ENCODE data around the gene LRRN4.

Gene LRRN4

DNA sequence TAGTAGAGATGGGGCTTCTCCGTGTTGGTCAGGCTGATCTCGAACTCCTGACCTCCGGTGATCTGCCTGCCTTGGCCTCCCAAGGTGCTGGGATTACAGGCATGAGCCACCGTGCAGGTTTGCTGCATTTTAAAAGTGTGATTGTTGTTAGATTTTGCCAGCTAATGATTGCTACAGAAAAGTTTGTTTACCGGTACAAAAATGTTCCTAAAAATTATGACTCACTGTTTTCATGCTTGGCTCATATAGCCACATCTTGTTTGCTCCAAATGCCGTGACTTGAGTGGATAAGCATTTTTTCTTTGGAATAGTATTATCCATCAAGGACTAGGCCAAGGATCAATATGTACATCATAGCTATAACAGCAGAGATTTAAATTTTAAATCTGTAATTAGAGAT is 24.3 kb downstream of the LRRN4 start:
- DNase-seq, result no peak

DNA sequence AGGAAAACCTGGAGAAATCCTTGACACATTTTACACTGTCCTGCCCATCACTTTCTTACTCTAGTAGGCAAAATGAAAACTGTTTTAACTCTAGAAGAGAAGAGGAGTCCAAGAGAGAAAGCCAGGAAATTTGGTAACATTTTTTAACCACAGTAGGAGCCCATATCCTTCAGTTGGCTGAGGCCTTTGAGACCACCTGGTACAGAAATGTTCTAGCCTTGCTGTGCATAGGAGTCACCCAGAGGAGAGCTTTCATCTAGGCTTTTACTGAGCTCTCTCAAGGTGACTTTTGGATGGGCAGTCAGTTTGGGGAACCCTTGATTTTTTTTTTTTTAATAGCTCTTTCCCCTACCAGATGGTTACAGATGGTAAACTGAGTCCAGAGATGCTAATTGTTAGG is 25.0 kb downstream of the LRRN4 start:
- DNase-seq, result no peak

DNA sequence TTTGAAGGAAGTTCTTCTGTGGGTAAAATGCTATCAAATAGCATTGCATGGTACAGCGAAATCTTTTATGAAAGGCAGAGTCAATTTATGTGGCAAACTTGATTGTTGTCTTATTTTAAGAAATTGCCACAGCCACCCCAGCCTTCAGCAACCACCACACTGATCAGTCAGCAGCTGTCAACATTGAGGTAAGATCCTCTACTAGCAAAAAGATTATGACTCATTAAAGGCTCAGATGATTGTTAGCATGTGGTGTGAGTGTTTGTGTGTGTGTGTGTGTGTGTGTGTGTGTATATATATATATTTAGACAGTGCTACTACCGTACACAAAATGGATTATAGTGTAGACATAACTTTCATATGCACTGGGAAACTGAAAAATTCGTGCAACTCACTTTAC is 27.8 kb downstream of the LRRN4 start:
- no peak for DNase-seq

GRCh38 chr20:6024768-6025167 is 29.1 kb downstream of the LRRN4 start:
- DNase-seq, result no peak

GRCh38 chr20:6017880-6018279 is 36.0 kb downstream of the LRRN4 start:
- no peak for DNase-seq

DNA sequence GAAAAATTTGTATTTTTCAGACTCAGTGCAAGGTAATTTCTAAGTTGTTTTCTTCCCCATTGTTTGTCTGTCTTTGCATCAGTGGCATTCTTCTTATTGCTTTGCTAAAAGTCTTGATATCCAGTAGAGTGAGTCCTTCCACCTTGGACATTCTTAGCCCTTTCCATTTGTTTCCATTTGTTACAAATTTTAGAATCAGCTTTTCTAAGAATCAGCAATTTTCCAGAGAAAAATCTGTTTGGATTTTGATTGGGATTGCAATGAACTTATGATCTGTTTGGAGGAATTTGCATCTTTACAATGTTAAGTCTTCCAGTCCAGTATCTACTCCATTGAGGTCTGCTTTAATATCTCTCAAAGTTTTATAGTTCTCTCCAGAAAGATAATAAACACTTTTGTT is 36.4 kb downstream of the LRRN4 start:
- no peak for DNase-seq

DNA sequence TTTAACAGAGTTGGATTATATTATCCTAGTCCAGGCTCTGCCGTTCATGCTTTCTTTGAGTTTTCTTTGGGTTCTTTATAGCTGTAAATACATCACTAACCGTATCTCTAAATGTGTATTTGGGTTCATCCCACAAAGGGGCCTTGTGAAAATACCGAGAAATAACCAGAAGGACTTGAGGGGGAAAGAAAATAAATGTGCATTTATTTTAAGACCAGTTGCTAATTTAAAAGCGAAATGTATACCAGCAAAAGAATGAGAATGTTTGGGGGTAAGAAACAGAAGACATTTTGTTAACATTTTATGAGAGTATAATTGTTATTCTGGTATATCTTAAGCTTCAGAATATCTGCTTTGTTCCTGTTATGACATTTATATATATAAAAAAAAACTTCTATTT is 38.9 kb downstream of the LRRN4 start:
- DNase-seq, result no peak

DNA sequence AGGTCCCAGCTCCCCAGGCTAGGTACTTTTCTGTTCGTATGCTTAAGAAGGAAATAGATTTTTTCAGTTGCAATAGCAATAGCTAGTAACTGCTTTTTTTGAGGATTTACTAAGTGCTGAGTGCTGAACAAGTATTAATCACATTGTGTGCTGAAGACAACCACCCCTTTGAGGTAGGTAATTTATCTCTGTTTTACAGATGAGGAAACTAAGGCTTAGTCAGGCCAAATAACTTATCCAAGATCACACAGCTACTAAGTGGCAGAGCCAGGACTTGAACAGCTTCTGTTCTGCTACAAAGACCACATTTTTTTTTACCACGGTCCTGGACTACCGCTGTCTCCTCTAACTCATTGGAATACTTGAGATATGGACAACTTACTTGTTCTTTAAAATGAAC is 39.8 kb downstream of the LRRN4 start:
- no peak for DNase-seq

DNA sequence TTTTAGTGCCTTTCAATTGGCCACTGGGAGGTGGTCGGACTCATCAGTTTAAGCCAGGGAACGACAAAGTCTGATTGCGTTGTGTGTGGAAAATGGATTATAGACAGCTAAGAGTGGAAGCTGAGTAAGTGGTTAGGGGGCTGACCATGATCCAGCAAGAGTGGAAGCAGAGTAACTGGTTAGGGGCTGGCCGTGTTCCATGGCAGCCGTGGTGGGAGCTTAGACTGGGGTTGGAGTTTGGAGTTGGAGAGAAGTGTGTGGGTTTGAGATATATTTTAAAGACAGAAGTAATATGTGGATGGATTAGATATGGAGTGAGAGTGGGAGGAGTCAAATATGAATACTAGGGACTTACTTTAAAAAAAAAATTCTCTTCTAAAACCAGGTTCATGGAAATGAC is 41.7 kb downstream of the LRRN4 start:
- no peak for DNase-seq

DNA sequence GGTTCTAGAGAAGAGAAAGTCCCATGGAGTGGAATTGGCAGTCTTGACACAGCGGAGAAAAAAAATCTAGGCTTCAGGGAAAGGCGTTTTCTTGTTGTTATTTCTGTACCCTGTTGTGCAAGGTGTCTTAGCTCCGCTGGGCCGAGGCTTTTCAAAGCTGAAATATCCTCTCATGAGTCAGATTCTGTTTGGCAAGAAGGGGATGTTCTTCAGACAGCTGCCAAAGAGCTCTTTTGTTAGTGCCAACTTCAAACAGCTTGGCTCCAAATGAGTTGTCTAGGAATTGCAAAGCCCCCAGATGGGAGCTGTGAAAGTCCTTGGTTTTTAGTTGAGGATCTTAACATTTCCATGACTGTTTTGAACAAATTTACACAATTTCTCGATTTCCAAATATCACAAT is 45.6 kb downstream of the LRRN4 start:
- no peak for DNase-seq

DNA sequence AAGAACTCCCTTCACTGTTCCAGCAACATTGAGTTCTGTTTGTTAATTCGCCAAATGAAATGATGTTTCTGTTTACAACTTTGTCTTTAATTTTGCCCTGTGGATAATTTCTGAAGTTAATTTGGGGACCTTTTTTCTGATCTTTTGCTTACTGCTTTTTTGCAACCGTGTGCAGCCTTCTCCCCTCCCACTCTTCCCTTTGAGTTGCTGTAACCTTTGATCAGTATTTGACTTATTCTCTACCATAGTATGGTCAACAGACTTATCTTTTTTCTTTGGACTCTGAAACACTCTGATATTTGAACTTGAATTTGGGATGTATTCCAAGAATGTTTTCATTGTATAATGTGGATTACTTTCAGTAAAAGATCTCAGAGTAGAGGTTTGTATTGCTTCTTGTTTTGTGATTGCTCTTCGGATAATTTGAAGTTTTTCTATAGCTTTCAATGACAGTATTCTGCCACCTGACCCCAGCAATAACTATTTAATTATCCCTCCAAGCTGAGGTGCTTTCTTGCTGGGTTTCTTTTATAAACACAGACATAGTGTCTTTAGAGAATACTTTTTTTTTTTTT is 46.2 kb downstream of the LRRN4 start:
- DNase-seq, result no peak

DNA sequence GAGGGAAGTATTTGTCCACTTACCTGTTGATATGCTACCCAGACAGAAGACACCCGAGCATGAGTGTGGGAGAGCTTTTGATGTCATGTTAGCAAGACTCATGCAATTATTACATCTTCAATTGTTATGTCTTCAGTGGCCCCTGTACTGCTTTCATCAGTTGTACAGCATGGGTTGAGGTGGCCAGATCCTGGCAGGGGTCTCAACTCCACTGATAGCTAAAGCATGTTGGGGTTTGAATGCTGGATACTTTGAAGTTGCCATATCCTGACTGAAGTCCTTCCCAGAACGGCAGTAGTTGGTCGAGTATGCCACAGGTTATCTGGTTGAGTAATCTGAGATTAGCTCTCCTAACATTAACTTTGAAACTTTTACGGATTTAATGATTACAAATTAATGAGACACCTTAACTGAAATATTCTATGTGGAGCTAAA is 46.7 kb downstream of the LRRN4 start:
- DNase-seq, result no peak

DNA sequence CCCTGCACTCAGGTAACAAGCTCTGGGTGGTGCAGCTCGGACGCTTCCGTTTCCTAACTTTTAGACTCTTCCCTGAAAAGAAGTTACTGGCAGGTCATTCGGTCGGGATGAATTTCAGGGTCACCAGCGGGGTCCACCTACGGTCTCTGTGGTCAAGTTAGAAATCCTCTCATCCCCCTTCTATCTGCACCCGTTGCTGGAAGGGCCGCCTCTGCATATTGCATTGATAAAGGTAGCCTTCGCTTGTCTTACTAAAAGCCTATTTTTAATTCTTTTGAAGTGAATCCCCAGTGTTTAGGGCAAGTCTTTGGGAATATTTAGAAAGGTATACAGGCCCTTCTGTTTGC is 47.3 kb downstream of the LRRN4 start:
- no peak for DNase-seq

- no peak for DNase-seq
These were observed 53.0 kb downstream of the LRRN4 start for GRCh38 chr20:6000871-6001270.

DNA sequence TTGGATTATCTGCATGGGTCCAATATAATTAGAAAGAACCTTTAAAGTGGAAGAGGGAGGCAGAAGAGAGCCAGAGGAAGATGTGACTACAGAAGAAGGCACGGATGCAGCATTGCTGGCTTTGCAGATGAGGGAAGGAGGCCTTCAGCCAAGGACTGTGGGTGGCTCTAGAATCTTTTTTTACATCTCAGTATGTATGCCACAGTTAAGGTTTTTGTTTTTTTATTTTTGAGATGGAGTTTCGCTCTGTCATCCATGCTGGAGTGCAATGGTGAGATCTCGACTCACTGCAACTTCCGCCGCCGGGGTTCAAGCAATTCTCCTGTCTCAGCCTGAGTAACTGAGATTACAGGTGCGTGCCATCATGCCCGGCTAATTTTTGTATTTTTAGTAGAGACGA is 54.1 kb downstream of the LRRN4 start:
- no peak for DNase-seq

- no peak for DNase-seq
These were observed 57.1 kb downstream of the LRRN4 start for GRCh38 chr20:5996765-5997164.

- no peak for DNase-seq
These were observed 62.0 kb downstream of the LRRN4 start for GRCh38 chr20:5991623-5992441.

- DNase-seq, result no peak
These were observed 62.9 kb downstream of the LRRN4 start for GRCh38 chr20:5990946-5991345.
